HepG2 (cell line): ENCODE measurements around the gene HSD17B2.

Experiments
- POLR2A ChIP-seq, 2 experiments: IDR thresholded peaks; 2 replicates each; pipeline ENCODE4 v1.6.1; 2011; ENCODE audit warnings: low read depth in 2 of 2, low read length in 2 of 2, mild to moderate bottlenecking in 1 of 2, moderate library complexity in 1 of 2; ENCODE audit not compliant: insufficient read depth in 1 of 2
- POLR2AphosphoS5 ChIP-seq: IDR thresholded peaks from 2 replicates; pipeline ENCODE4 v1.6.1; 2012; ENCODE audit warnings: low read depth, low read length
- RAD21 ChIP-seq: fragments of 450-650 bp; formaldehyde crosslinking; IDR thresholded peaks from 2 replicates; pipeline ENCODE4 v1.5.0; 2020; ENCODE audit warnings: mild to moderate bottlenecking
- RFX5 ChIP-seq: IDR thresholded peaks from 2 replicates; pipeline ENCODE4 v1.6.1; 2011; ENCODE audit warnings: low read depth, low read length, improper control_type of control experiment
- TAF1 ChIP-seq: sonication (generic); formaldehyde crosslinking; IDR thresholded peaks from 2 replicates; pipeline ENCODE4 v1.4.0; 2020; ENCODE audit warnings: missing genetic modification reagents
- TCF12 ChIP-seq, 2 experiments: fragments of 450-650 bp in 1 of 2; sonication (generic) in 1 of 2; formaldehyde crosslinking in 1 of 2; IDR thresholded peaks; 2 replicates each; pipeline versions ENCODE4 v1.6.1 to v1.8.0; 2017 to 2022; ENCODE audit warnings: antibody characterized with exemption in 1 of 2, mild to moderate bottlenecking in 1 of 2, missing genetic modification reagents in 1 of 2, moderate library complexity in 1 of 2
- TF ChIP-seq, protein P1 (sequence below): sonication (generic); formaldehyde crosslinking; IDR thresholded peaks from 2 replicates; pipeline ENCODE4 v1.5.0; 2020; ENCODE audit warnings: mild to moderate bottlenecking, missing genetic modification reagents, moderate library complexity
- TF ChIP-seq, protein P2 (sequence below): sonication (generic); formaldehyde crosslinking; IDR thresholded peaks from 2 replicates; pipeline ENCODE4 v1.5.1; 2020; ENCODE audit warnings: missing genetic modification reagents, mild to moderate bottlenecking, borderline replicate concordance
- TF ChIP-seq, protein P3 (sequence below): sonication (generic); formaldehyde crosslinking; IDR thresholded peaks from 2 replicates; pipeline ENCODE4 v1.9.0; 2022; ENCODE audit warnings: low read depth, missing genetic modification reagents

DNA sequence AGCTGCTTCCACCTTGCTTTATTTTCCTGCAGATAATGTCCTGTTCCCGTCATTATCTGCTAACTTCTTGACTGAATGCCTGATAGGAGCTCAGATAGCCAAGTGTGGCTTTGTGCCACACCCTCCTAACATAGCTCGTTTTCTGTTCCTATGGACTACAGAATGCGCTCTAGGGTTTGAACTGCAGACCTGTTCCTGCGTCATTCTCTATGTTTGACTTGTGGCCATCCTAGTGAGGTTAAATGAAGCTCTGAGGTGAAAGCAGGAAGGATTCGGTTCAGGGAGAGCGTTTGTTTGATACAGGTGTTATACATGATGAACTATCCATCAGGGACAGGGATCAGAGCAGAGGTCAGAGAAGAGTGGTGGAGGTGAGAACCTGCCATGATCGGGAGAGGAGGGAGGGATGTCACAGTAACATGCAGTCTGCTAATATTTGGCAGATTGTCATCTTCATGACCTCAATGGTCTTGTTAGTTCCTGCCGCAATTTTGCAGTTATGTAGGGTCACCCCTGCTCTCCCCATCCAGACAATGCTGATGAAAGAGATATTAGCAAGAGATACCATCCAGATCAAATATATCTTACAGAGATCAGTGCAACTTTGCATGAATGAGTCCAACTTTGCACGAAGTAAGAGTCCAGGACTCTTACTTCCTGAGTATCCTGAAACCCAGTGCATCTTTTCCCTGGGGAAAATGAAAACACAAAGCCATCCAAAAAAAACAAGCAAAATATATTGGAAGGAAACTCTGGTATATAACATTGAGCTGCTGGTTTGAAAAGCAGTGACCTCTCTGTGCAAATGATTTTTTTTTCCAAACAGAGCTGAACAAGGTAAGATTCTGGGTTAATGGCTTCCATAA is 102.1 kb downstream of the HSD17B2 start:
- TF ChIP-seq POLR2A (IDR thresholded peaks at IDR 0.05; ENCODE audit: insufficient read depth in 1 of 2, low read depth in 2 of 2, low read length in 2 of 2) (no peak), POLR2AphosphoS5 (no peak), TAF1 (CRISPR knock-in tag) (no peak), TCF12 (IDR thresholded peaks at IDR 0.05) (no peak), TCF12 (CRISPR knock-in tag; IDR thresholded peaks at IDR 0.05) (no peak), RAD21 (CRISPR knock-in tag) (no peak), RFX5 (no peak)
- TF ChIP-seq, protein P1, sequence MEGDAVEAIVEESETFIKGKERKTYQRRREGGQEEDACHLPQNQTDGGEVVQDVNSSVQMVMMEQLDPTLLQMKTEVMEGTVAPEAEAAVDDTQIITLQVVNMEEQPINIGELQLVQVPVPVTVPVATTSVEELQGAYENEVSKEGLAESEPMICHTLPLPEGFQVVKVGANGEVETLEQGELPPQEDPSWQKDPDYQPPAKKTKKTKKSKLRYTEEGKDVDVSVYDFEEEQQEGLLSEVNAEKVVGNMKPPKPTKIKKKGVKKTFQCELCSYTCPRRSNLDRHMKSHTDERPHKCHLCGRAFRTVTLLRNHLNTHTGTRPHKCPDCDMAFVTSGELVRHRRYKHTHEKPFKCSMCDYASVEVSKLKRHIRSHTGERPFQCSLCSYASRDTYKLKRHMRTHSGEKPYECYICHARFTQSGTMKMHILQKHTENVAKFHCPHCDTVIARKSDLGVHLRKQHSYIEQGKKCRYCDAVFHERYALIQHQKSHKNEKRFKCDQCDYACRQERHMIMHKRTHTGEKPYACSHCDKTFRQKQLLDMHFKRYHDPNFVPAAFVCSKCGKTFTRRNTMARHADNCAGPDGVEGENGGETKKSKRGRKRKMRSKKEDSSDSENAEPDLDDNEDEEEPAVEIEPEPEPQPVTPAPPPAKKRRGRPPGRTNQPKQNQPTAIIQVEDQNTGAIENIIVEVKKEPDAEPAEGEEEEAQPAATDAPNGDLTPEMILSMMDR = no peak
- TF ChIP-seq, protein P2, sequence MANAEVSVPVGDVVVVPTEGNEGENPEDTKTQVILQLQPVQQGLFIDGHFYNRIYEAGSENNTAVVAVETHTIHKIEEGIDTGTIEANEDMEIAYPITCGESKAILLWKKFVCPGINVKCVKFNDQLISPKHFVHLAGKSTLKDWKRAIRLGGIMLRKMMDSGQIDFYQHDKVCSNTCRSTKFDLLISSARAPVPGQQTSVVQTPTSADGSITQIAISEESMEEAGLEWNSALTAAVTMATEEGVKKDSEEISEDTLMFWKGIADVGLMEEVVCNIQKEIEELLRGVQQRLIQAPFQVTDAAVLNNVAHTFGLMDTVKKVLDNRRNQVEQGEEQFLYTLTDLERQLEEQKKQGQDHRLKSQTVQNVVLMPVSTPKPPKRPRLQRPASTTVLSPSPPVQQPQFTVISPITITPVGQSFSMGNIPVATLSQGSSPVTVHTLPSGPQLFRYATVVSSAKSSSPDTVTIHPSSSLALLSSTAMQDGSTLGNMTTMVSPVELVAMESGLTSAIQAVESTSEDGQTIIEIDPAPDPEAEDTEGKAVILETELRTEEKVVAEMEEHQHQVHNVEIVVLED (CRISPR knock-in tag) = no peak
- TF ChIP-seq, protein P3, sequence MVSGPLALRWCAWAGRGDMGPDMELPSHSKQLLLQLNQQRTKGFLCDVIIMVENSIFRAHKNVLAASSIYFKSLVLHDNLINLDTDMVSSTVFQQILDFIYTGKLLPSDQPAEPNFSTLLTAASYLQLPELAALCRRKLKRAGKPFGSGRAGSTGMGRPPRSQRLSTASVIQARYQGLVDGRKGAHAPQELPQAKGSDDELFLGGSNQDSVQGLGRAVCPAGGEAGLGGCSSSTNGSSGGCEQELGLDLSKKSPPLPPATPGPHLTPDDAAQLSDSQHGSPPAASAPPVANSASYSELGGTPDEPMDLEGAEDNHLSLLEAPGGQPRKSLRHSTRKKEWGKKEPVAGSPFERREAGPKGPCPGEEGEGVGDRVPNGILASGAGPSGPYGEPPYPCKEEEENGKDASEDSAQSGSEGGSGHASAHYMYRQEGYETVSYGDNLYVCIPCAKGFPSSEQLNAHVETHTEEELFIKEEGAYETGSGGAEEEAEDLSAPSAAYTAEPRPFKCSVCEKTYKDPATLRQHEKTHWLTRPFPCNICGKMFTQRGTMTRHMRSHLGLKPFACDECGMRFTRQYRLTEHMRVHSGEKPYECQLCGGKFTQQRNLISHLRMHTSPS (CRISPR knock-in tag) = no peak
